ACC112 (cell line): ENCODE data around the gene PDLIM5.
"Not testable (repeated sequence)": the region's sequence is repeated elsewhere in the genome, so short reads cannot be mapped to it uniquely, and the experiment has no call there.

Experiments used
- H2AFZ ChIP-seq: fragments of 200-600 bp; sonication (generic); one replicate; pipeline ENCODE4 v1.6.0; 2017; ENCODE audit warnings: antibody characterized with exemption, low read length; ENCODE audit not compliant: unreplicated experiment
- H3K27ac ChIP-seq: fragments of 200-600 bp; sonication (generic); 2 replicates; pipeline ENCODE4 v1.5.1; 2014; ENCODE audit warnings: low read depth, mild to moderate bottlenecking, antibody characterized with exemption, low read length, moderate library complexity
- H3K27me3 ChIP-seq: fragments of 200-600 bp; sonication (generic); 2 replicates; pipeline ENCODE4 v1.6.1; 2014; ENCODE audit warnings: mild to moderate bottlenecking, antibody characterized with exemption, low read length, moderate library complexity, mixed read lengths; ENCODE audit not compliant: insufficient read depth
- H3K36me3 ChIP-seq: fragments of 200-600 bp; sonication (generic); 2 replicates; pipeline ENCODE4 v1.6.1; 2016; ENCODE audit warnings: mild to moderate bottlenecking, antibody characterized with exemption, low read length, moderate library complexity, mixed read lengths; ENCODE audit not compliant: insufficient read depth
- H3K4me1 ChIP-seq: fragments of 200-600 bp; sonication (generic); one replicate; pipeline ENCODE4 v1.6.1; 2016; ENCODE audit warnings: low read length, mixed read lengths; ENCODE audit not compliant: insufficient read depth, unreplicated experiment, control insufficient read depth
- H3K4me3 ChIP-seq: fragments of 200-600 bp; sonication (generic); 2 replicates; pipeline ENCODE4 v1.5.1; 2014; ENCODE audit warnings: mild to moderate bottlenecking, low read depth, low read length
- H3K79me2 ChIP-seq: fragments of 200-600 bp; sonication (generic); one replicate; pipeline ENCODE4 v1.6.0; 2016; ENCODE audit warnings: low read length; ENCODE audit not compliant: control insufficient read depth, unreplicated experiment, insufficient read depth

The PDLIM5 gene

DNA sequence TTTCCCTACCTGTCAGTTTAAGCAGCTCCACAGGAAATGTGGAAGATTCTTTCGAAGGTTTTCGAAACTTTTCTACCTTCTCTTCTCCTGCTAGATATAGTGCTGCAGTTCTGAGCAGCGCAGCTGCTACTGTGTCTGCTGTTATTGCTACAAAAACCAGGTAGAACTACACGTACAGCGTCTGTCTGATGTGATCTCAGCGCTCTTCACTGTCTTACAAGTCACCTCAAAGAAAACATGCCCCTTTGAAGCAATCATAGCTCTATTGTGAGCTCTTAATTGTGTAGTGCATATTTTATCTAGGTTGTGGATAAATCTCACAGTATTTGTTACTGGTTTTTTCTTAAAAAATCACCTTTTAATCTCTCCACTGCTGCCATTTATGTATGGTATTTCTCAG is 158.4 kb downstream of the PDLIM5 start:
- no peak overlapping the region for H3K4me3 ChIP-seq
- H3K27ac ChIP-seq = no peak overlapping the region
- H3K4me1 ChIP-seq = peaks cover 11% of the 10 kb centered on the region
- H3K79me2 ChIP-seq = no peaks in the 10 kb centered on the region
- no peaks in the 10 kb centered on the region for H3K27me3 ChIP-seq
- no peak overlapping the region for H2AFZ ChIP-seq
- no peaks in the 10 kb centered on the region for H3K36me3 ChIP-seq

GRCh38 chr4:94613248-94613647 is 161.5 kb downstream of the PDLIM5 start:
- peaks cover 11% of the 10 kb centered on the region for H3K4me1 ChIP-seq
- no peak overlapping the region for H2AFZ ChIP-seq
- no peaks in the 10 kb centered on the region for H3K79me2 ChIP-seq
- peaks cover 4% of the 10 kb centered on the region; the same call in 1 of the 2 replicates for H3K36me3 ChIP-seq
- no peak overlapping the region for H3K27ac ChIP-seq
- no peak overlapping the region for H3K4me3 ChIP-seq
- H3K27me3 ChIP-seq = no peaks in the 10 kb centered on the region

- H3K27ac ChIP-seq = no peak overlapping the region
- H3K4me1 ChIP-seq = peaks cover 11% of the 10 kb centered on the region
- no peak overlapping the region for H3K4me3 ChIP-seq
- H3K79me2 ChIP-seq = no peaks in the 10 kb centered on the region
- H3K27me3 ChIP-seq = no peaks in the 10 kb centered on the region
- no peak overlapping the region for H2AFZ ChIP-seq
- H3K36me3 ChIP-seq = peaks cover 8% of the 10 kb centered on the region; the same call in 1 of the 2 replicates
These were observed 163.7 kb downstream of the PDLIM5 start for GRCh38 chr4:94615451-94615850.

DNA sequence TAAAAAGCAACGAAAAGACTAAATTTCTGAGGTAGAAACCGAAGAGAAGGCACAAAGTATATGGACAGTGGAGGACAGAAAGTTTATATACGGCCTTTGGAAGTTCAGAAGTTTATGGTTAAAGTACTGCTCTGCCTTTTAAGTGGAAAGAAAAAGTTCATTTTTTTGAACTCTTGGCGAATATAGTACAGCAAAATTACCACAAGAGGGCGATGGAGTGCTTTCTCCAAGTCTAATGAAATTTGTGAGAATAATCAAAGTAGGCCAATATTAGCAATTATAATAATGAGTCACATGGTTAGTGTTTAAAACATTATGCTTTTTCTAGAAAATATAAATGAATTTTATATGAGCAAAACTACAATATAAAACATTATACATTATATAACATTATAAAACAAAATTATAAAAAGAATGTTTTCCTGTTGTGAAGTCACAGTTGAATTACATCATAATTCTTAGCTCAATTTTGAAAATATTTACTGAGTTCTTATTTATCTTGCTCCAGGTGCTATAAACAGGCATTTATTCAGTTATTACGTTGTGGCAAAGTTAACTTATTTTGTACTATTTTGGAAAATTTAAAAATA is 169.8 kb downstream of the PDLIM5 start:
- Histone ChIP-seq H3K4me1 (no peaks in the 10 kb centered on the region), H3K27me3 (no peaks in the 10 kb centered on the region), H2AFZ (no peak overlapping the region), H3K79me2 (no peaks in the 10 kb centered on the region), H3K4me3 (no peak overlapping the region), H3K36me3 (peaks cover 21% of the 10 kb centered on the region), H3K27ac (no peak overlapping the region)

GRCh38 chr4:94623126-94623911 is 171.6 kb downstream of the PDLIM5 start:
- Histone ChIP-seq H3K27ac (no peak overlapping the region), H3K4me3 (no peak overlapping the region), H3K4me1 (no peaks in the 10 kb centered on the region), H3K79me2 (no peaks in the 10 kb centered on the region), H3K27me3 (no peaks in the 10 kb centered on the region), H2AFZ (no peak overlapping the region), H3K36me3 (peaks cover 21% of the 10 kb centered on the region)

- Histone ChIP-seq H3K36me3 (peaks cover 16% of the 10 kb centered on the region), H3K4me3 (no peak overlapping the region)
These were observed 175.2 kb downstream of the PDLIM5 start for GRCh38 chr4:94626942-94627341.

DNA sequence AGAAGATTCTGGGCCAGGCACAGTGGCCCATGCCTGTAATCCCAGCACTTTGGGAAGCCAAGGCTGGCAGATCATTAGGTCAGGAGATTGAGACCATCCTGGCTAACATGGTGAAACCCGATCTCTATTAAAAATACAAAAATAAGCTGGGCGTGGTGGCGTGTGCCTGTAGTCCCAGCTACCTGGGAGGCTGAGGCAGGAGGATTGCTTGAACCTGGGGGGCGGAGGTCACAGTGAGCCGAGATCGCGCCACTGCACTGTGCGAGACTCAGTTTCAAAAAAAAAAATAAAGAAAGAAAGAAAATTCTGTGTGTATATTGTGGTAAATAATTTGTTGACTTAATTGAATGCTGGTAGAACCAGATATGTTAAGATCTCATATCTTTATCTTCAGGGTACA is 177.3 kb downstream of the PDLIM5 start:
- not testable (repeated sequence) for H3K4me1 ChIP-seq, H3K36me3 ChIP-seq, H3K27ac ChIP-seq, H2AFZ ChIP-seq, H3K27me3 ChIP-seq, H3K79me2 ChIP-seq, H3K4me3 ChIP-seq

More at GRCh38 chr4:94626942-94627341, 175.2 kb downstream of the PDLIM5 start:
- Histone ChIP-seq H3K4me1 (no peaks in the 10 kb centered on the region), H3K27ac (no peak overlapping the region), H2AFZ (no peak overlapping the region), H3K79me2 (no peaks in the 10 kb centered on the region), H3K27me3 (no peaks in the 10 kb centered on the region)

DNA sequence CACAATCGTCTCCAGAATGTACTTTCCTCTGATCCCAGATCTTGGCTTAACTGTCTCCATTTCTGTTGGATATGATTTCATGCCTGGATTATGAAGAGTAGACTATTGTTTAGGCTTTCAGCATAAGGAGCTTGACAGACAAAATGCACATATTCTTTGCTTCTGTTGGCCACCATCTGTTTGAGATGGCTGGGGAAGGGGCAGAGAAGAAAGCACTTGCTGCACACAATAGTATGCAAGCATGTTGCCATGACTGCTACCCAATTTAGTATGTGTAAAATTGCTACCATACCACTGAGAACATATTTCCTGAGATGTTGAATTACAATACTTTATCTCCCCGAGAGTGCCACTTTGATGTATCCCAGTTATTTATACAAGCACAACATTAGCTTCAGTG is 178.1 kb downstream of the PDLIM5 start:
- Histone ChIP-seq H3K4me3 (no peak overlapping the region), H2AFZ (no peak overlapping the region), H3K79me2 (peaks cover 3% of the 10 kb centered on the region), H3K27ac (no peak overlapping the region), H3K4me1 (peaks cover 13% of the 10 kb centered on the region), H3K27me3 (no peaks in the 10 kb centered on the region), H3K36me3 (peaks cover 8% of the 10 kb centered on the region)

DNA sequence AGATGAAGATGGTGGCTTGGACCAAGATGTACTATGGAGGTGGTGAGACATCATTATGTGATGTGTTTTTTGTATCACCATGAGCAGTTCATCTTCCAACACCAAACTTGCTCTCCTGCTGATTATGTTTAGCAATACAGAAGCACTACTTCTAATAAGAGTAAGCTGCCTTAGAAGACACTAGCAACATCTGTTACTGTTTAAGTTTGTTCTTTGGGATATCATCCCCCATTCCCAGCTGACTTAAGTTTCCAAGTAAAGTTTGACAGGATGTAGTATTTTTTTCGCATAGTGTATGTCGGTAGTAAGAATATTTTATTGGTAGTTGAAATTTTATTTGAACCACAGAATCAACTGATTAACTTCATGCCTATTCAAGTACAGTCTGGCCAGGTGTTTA is 182.5 kb downstream of the PDLIM5 start:
- no peak overlapping the region for H3K4me3 ChIP-seq
- peak overlapping the region; percentile 56 for H3K27ac ChIP-seq
- no peaks in the 10 kb centered on the region for H3K27me3 ChIP-seq
- peaks cover 3% of the 10 kb centered on the region for H3K79me2 ChIP-seq
- H2AFZ ChIP-seq = no peak overlapping the region
- H3K4me1 ChIP-seq = peaks cover 27% of the 10 kb centered on the region
- peaks cover 3% of the 10 kb centered on the region; the same call in 1 of the 2 replicates for H3K36me3 ChIP-seq

- H3K27ac ChIP-seq = peak overlapping the region; percentile 56
- peaks cover 28% of the 10 kb centered on the region for H3K4me1 ChIP-seq
- peaks cover 4% of the 10 kb centered on the region for H3K36me3 ChIP-seq
- no peak overlapping the region for H3K4me3 ChIP-seq
- peaks cover 3% of the 10 kb centered on the region for H3K79me2 ChIP-seq
- no peak overlapping the region for H2AFZ ChIP-seq
- no peaks in the 10 kb centered on the region for H3K27me3 ChIP-seq
These were observed 183.4 kb downstream of the PDLIM5 start for GRCh38 chr4:94635177-94635576.

GRCh38 chr4:94636004-94636403 is 184.3 kb downstream of the PDLIM5 start:
- H3K27ac ChIP-seq = peak overlapping the region; percentile 56; the same call in 1 of the 2 replicates
- no peak overlapping the region for H3K4me3 ChIP-seq
- peaks cover 36% of the 10 kb centered on the region for H3K4me1 ChIP-seq
- H2AFZ ChIP-seq = no peak overlapping the region
- H3K79me2 ChIP-seq = peaks cover 3% of the 10 kb centered on the region
- H3K36me3 ChIP-seq = peaks cover 12% of the 10 kb centered on the region
- H3K27me3 ChIP-seq = no peaks in the 10 kb centered on the region
